Vagina (tissue), 2 donors: ENCODE data around the gene BCR. TPM values are rescaled to one million over a fixed set of nuclear protein-coding genes. Genes with fewer than 3 reads are reported as not detected.
"Not testable (repeated sequence)": the region's sequence is repeated elsewhere in the genome, so short reads cannot be mapped to it uniquely, and the experiment has no call there.

Experiments used
- DNase-seq, 2 donors: peaks; one replicate each; pipeline ENCODE4 v3.0.0-alpha.2; 2017; ENCODE audit errors: extremely low spot score in 2 of 2
- H3K27ac ChIP-seq: fragments of 200-600 bp; sonication (generic); one replicate; pipeline ENCODE4 v1.5.1; 2019
- H3K27me3 ChIP-seq: fragments of 200-600 bp; sonication (generic); one replicate; pipeline ENCODE4 v1.5.1; 2019
- H3K36me3 ChIP-seq, 2 donors: fragments of 200-600 bp; sonication (generic); one replicate each; pipeline ENCODE4 v1.5.1; 2017 to 2019
- H3K4me1 ChIP-seq: fragments of 200-600 bp; sonication (generic); one replicate; pipeline ENCODE4 v1.5.1; 2019
- H3K4me3 ChIP-seq, 2 donors: fragments of 200-600 bp; sonication (generic); 1 replicate in 1 of 2; 2 replicates in 1 of 2; pipeline ENCODE4 v1.5.1; 2016 to 2019
- H3K9me3 ChIP-seq: fragments of 200-600 bp; sonication (generic); one replicate; pipeline ENCODE4 v1.5.1; 2019
- POLR2A ChIP-seq, 2 donors: fragments of 450-650 bp; IDR thresholded peaks; one replicate each; pipeline ENCODE4 v1.6.1; 2017; ENCODE audit warnings: antibody characterized with exemption in 2 of 2, mild to moderate bottlenecking in 2 of 2, moderate library complexity in 2 of 2
- POLR2AphosphoS5 ChIP-seq, 2 donors: sonication (generic); formaldehyde crosslinking; IDR thresholded peaks; one replicate each; pipeline ENCODE4 v1.9.0; 2017; ENCODE audit warnings: antibody characterized with exemption in 2 of 2, mild to moderate bottlenecking in 2 of 2, low read depth in 1 of 2; ENCODE audit not compliant: insufficient read depth in 1 of 2
- intact Hi-C: fragments of 100-400 bp; cut with DNase I; formaldehyde crosslinking; loops from one replicate; pipeline ENCODE4 v1.15.1; 2023
- total RNA-seq: library from RNA; depleted of rRNA; stranded (reverse); fragments of >200 nt; gene quantifications from one replicate; pipeline ENCODE4 v1.2.3, GENCODE V29; 2016
- TF ChIP-seq, protein P1 (sequence below), 3 experiments: fragments of 450-650 bp in 2 of 3; fragments of 200-600 bp in 1 of 3; sonication (generic) in 1 of 3; IDR thresholded peaks; one replicate each; pipeline ENCODE4 v1.5.1; 2017 to 2019; ENCODE audit warnings: antibody characterized with exemption in 3 of 3, mild to moderate bottlenecking in 2 of 3, moderate library complexity in 2 of 3

BCR gene
- total RNA-seq, 1 donor from 2014 or later, result 52.5 TPM

DNA sequence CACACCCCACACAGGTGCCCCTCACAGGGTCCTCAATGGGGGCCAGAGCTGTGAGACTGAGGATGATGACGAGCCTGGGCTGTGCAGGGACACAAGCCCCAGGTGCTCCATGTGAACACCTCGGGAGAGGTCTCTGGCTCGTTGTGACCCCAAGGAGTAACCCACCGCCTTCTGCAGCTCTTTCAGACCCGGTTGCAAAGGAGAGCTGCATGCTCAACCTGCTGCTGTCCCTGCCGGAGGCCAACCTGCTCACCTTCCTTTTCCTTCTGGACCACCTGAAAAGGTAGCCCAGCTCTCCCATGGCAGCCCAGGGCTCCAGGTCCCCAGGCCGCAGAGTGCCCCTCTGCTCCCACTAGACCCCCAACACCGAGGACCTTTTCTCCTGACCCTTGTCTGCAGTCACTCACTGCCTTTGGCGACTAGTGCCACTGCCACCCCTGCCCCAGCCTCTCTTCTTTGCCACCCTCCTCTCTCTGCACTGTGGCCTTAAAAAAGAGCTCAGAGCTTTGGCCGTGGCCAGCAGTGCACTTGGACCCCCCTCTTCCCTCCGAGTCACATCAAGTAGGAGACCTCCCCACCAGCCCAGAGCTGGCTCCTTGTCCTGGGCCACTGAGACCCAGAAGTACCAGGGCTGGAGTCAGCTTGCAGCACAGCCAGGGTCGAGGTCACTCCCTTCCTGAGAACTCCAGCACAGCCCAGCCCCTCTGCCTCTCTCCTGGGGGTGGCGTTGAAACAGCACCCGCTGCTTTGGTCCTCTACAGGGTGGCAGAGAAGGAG, 133.7 kb downstream of the BCR start:
- Histone ChIP-seq H3K4me3 (no peak overlapping the region), H3K36me3 (peaks cover 0 to 18% of the 10 kb centered on the region in 2 donors), H3K9me3 (no peaks in the 10 kb centered on the region), H3K27me3 (no peaks in the 10 kb centered on the region), H3K27ac (no peak overlapping the region), H3K4me1 (no peaks in the 10 kb centered on the region)
- TF ChIP-seq, protein P1, sequence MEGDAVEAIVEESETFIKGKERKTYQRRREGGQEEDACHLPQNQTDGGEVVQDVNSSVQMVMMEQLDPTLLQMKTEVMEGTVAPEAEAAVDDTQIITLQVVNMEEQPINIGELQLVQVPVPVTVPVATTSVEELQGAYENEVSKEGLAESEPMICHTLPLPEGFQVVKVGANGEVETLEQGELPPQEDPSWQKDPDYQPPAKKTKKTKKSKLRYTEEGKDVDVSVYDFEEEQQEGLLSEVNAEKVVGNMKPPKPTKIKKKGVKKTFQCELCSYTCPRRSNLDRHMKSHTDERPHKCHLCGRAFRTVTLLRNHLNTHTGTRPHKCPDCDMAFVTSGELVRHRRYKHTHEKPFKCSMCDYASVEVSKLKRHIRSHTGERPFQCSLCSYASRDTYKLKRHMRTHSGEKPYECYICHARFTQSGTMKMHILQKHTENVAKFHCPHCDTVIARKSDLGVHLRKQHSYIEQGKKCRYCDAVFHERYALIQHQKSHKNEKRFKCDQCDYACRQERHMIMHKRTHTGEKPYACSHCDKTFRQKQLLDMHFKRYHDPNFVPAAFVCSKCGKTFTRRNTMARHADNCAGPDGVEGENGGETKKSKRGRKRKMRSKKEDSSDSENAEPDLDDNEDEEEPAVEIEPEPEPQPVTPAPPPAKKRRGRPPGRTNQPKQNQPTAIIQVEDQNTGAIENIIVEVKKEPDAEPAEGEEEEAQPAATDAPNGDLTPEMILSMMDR (IDR thresholded peaks at IDR 0.05), result no peak
- TF ChIP-seq POLR2AphosphoS5 (IDR thresholded peaks at IDR 0.05; ENCODE audit: insufficient read depth in 1 of 2, low read depth in 1 of 2) (no peak), POLR2A (IDR thresholded peaks at IDR 0.05) (no peak)
- intact Hi-C loops, result loop anchor here (10.0 kb wide), 1 partner anchor 221 kb away; no protein-coding TSS in a partner anchor
- no peak for DNase-seq

DNA sequence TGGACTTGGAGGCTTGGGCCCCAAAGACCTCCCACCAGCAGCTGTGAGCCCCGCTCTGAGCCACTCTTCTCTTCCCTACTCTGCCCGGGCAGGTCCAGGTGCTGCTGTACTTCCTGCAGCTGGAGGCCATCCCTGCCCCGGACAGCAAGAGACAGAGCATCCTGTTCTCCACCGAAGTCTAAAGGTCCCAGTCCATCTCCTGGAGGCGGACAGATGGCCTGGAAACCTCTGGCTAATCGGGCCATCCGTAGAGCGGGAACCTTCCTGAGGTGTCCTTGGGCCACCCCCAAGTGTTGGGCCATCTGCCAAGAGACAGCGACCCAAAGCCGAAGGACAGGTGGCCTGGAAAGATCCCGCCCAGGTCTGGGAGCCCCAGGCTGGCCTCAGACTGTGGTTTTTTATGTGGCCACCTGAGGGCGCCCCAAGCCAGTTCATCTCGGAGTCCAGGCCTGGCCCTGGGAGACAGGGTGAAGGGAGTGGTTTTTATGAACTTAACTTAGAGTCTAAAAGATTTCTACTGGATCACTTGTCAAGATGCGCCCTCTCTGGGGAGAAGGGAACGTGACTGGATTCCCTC, 135.1 kb downstream of the BCR start:
- no peak overlapping the region for H3K4me3 ChIP-seq
- H3K36me3 ChIP-seq, result peaks cover 0 to 18% of the 10 kb centered on the region in 2 donors
- intact Hi-C loops, result loop anchor here (10.0 kb wide), 1 partner anchor 219 kb away; no protein-coding TSS in a partner anchor
- H3K9me3 ChIP-seq, result no peaks in the 10 kb centered on the region
- no peak for DNase-seq
- no peak overlapping the region for H3K27ac ChIP-seq
- H3K27me3 ChIP-seq, result no peaks in the 10 kb centered on the region
- TF ChIP-seq POLR2A (IDR thresholded peaks at IDR 0.05) (no peak), POLR2AphosphoS5 (IDR thresholded peaks at IDR 0.05; ENCODE audit: insufficient read depth in 1 of 2, low read depth in 1 of 2) (peak in 1 of 2 donors; percentile 27)
- TF ChIP-seq, protein P1 (IDR thresholded peaks at IDR 0.05), result peak; percentile 45 to 81 (median 45)
- no peaks in the 10 kb centered on the region for H3K4me1 ChIP-seq

DNA sequence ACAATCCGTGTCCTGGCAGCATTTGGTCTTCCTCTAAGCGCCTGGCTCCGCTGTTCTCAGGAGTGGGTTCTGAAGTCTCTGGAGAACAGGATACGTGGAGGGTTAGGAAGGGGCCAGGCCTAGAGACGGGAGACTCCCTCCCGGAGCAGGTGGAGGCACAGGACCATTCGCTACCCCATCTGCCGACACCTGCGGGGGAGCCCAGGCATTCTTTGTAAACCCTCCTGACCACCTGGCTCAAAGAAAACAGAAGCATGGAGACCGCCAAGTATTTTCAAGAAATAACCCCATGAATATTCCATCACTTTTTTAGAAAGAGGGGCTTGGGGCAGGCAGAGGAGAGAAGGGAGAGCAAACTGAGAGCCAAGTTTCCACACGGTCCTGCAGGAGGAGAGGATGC, 136.3 kb downstream of the BCR start:
- intact Hi-C loops, result loop anchor here (10.0 kb wide), 1 partner anchor 218 kb away; no protein-coding TSS in a partner anchor
- H3K27ac ChIP-seq, H3K4me3 ChIP-seq, H3K9me3 ChIP-seq, DNase-seq, H3K4me1 ChIP-seq, H3K27me3 ChIP-seq: not testable (repeated sequence)
- H3K36me3 ChIP-seq, result peaks cover 0 to 18% of the 10 kb centered on the region in 2 donors

DNA sequence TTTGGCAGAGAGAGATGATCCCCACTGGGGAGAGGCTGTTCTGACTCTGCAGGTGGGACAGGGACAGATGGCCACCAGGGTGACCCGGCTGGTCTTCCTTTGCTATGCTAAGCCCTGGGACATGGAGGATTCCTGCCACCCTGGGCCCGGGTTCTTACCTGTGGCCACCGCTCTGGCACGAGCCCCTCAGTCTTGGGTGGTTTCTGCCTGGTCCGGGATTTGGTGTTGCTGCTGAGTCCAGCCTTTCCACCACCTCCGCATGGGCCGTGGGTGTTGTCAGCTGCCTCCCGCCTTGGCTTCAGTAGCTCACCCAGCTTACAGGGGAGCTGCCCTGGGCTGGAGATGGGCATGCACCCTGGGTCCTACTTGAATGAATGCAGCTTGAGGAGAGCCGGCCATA, 138.0 kb downstream of the BCR start:
- not testable (repeated sequence) for H3K27me3 ChIP-seq, H3K4me3 ChIP-seq, DNase-seq, H3K9me3 ChIP-seq, H3K27ac ChIP-seq, H3K4me1 ChIP-seq, H3K36me3 ChIP-seq
- intact Hi-C loops, result loop anchor here (10.0 kb wide), 1 partner anchor 216 kb away; no protein-coding TSS in a partner anchor

DNA sequence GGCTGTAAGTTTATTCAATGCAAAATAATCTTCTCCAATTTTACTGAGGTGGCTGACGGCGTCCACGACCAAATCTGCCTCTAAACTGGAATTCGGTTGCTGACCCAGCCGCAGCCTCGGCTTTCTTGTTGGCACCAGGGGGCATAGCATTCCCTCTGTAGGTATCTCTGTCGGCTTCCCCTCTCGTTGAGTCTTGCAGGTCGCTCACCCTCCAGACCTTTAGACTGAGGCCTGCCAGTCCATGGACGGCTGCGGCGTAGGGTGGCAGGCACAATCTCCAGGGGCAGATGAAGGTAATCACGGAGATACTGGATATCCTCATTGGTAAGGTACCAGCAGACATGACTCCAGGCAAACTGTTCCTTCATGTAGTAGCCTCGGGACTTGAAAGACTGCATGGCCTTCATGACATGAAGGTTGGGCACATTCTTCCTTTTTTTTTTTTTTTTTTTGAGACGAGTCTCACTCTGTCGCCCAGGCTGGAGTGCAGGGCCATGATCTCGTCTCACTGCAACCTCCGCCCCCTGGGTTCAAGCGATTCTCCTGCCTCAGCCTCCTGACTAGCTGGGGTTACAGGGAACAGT, 142.3 kb downstream of the BCR start:
- H3K36me3 ChIP-seq, H3K9me3 ChIP-seq, H3K27ac ChIP-seq, intact Hi-C loops, H3K27me3 ChIP-seq, H3K4me3 ChIP-seq, DNase-seq, H3K4me1 ChIP-seq: not testable (repeated sequence)

DNA sequence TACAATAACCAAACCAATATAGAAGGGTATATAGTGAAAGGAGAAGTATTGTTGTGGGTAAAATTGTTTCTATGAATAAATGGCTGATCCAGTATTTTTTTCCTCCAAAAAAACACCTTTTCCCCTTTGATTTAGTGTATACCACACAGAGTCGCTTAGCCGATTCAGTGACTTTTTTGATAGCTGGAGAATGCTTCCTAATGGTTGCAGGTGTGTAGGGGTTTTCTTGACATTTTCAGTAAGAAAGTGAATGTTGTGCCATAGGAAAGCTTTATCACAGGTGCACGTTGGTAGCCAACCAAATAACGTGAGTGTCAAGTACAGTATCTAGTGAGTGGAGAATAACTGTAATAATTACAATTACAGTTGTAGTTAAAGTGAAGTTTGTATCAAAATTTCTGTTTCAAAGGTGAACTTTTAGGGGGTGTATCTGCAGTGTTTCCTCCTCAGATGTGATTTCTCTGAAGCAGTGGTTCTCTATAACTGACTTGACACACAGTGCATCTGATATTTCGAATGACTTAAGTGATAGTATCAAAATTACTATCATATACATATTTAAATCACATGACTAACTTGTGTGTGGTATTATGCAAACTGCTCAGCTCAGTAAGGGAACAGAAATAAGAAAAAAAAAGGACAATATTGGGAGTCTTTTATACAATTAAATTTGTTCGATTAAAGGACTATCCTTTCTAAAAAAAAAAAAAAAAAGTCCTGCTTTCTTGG, 143.8 kb downstream of the BCR start:
- DNase-seq, H3K4me1 ChIP-seq, H3K9me3 ChIP-seq, H3K27ac ChIP-seq, H3K36me3 ChIP-seq, H3K27me3 ChIP-seq, intact Hi-C loops, H3K4me3 ChIP-seq: not testable (repeated sequence)
